GM12801 (cell line): ENCODE measurements around the gene CDK5RAP2.

Experiments
- CTCF ChIP-seq: IDR thresholded peaks from one replicate; pipeline ENCODE4 v1.5.1; 2011; ENCODE audit warnings: control low read depth; ENCODE audit not compliant: insufficient read length; ENCODE audit errors: extremely low read depth

The CDK5RAP2 gene

GRCh38 chr9:120436446-120436845 is 143.5 kb downstream of the CDK5RAP2 start:
- no peak for TF ChIP-seq CTCF

- no peak for TF ChIP-seq CTCF
Observed at GRCh38 chr9:120435091-120435490, 144.9 kb downstream of the CDK5RAP2 start.

GRCh38 chr9:120434532-120434931 is 145.4 kb downstream of the CDK5RAP2 start:
- TF ChIP-seq CTCF = no peak

- no peak for TF ChIP-seq CTCF
Observed at GRCh38 chr9:120433701-120434100, 146.3 kb downstream of the CDK5RAP2 start.

GRCh38 chr9:120432600-120432999 is 147.4 kb downstream of the CDK5RAP2 start:
- no peak for TF ChIP-seq CTCF

GRCh38 chr9:120431268-120431667 is 148.7 kb downstream of the CDK5RAP2 start:
- TF ChIP-seq CTCF = no peak

GRCh38 chr9:120424248-120424647 is 155.7 kb downstream of the CDK5RAP2 start:
- TF ChIP-seq CTCF = no peak

- TF ChIP-seq CTCF = no peak
Observed at GRCh38 chr9:120423812-120424211, 156.2 kb downstream of the CDK5RAP2 start.
